Activated CD4-positive, alpha-beta T cell treated with anti-CD3 and anti-CD28 coated beads, Interleukin-2, amount 50 U/mL, for 16 hours (primary cell): ENCODE measurements around the gene COL11A1.

ENCODE experiments used
- DNase-seq: peaks from one replicate; pipeline ENCODE4 v3.0.0-alpha.2; 2020

COL11A1 gene

GRCh38 chr1:102897557-102897956 is 210.8 kb downstream of the COL11A1 start:
- no peak for DNase-seq

DNA sequence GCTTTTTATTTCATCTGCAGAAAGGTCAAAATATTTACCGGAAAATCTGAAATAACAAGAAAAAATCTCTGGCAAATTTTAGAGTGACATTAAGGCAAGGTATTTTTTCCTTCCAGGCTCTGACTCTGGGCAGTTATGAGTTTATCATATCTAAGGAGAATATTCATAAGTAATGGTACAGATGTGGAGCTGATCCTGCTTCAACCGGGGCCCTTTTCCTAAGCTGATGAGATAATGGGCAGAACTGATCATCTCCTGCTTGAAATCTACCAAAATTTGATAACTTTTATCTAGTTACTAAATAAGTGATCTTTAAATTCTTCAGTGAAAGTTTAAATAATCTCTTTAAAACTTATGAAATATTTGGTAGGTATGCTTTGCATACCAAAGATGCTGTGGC is 211.6 kb downstream of the COL11A1 start:
- DNase-seq, result no peak

- DNase-seq, result no peak
These were observed 212.0 kb downstream of the COL11A1 start for GRCh38 chr1:102896286-102896685.

GRCh38 chr1:102891868-102892625 is 216.3 kb downstream of the COL11A1 start:
- DNase-seq, result no peak

GRCh38 chr1:102886638-102887037 is 221.7 kb downstream of the COL11A1 start:
- no peak for DNase-seq

DNA sequence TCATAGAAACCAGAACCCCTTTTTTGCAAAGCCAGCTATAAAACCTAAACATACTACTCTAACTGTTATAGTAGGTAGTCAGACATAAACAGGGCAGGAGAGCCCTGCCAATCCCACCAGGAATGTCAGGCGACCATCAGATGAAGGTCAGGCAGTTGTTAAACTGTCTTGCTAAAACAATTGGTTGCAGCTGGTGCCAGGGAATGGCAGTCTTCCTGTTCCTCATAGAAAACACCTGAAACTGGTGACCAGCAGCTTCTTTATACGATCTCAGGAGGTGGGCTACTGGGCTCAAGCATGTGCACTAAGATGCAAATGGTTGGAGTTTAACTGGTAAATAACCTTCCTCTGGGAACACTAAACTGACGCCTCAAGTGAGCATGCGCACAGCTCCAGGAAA is 224.1 kb downstream of the COL11A1 start:
- DNase-seq, result no peak

DNA sequence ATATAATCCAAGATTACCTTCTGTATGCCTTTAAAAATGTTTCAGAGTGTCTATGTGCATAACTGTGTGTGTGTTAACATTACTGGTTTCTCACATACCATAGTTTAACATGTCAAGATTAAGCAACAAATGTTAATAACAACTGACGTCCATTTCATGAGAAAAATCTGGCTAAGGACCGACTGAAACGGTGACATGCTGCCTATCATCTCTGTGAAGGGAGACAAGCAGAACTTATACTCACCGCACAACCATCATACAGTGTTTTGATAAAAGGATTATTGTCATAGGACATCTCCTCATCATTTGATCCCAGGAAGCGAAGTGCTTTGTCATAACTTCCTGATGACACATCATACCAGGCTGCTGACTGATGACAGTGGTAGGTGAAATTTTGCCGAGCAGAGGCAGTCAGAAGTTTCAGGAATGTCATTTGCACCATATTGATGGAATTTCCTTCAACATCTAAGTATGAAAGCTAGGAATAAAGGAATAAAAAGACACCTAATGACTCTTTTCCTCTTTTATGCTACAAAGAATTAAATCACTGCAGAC is 228.8 kb downstream of the COL11A1 start:
- DNase-seq, result no peak

- no peak for DNase-seq
These were observed 232.6 kb downstream of the COL11A1 start for GRCh38 chr1:102875756-102876155.

DNA sequence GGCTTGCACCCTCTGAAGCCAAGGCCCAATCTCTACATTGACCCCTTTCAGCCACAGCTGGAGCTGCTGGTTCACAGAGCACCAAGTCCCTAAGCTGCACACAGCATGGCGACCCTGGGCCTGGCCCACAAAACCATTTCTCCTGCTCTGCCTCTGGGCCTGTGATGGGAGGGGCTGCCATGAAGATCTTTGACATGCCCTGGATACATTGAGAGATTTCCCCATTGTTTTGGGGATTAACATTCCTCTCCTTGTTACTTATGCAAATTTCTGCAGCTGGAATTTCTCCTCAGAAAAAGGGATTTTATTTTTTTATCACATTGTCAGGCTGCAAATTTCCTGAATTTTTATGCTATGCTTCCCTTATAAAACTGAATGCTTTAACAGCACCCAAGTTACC is 235.8 kb downstream of the COL11A1 start:
- no peak for DNase-seq

DNA sequence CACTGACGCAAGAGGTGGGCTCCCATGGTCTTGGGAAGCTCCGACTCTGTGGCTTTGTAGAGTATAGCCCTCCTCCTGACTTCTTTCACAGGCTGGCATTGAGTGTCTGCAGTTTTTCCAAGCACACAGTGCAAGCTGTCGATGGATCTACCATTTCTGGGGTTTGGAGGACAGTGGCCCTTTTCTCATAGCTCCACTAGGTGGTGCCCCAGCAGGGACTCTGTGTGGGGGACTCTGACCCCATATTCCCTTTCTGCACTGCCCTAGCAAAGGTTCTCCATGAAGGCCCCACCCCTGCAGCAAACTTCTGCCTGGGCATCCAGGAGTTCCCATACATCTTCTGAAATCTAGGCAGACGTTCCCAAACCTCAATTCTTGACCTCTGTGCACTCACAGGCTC is 236.2 kb downstream of the COL11A1 start:
- no peak for DNase-seq

- DNase-seq, result no peak
These were observed 244.6 kb downstream of the COL11A1 start for GRCh38 chr1:102863704-102864103.

GRCh38 chr1:102861247-102861646 is 247.1 kb downstream of the COL11A1 start:
- no peak for DNase-seq

DNA sequence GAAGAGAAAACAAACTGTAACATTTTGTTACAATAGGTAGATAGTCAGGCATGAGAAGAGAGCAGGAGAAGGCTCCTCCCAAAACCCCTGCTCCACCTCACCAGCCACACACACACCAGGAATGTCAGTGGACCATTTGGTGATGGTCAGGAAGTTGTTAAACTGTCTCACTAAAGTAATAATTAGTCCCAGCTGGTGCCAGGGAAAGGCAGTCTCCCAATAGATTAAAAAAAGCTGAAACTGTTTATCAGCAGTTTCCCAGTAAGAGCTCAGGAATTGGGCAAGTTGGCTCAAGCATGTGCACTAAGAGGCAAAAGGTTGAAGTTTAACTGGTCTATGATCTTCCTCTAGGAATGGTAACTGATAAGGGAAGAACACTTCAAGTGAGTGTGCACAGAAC is 249.6 kb downstream of the COL11A1 start:
- DNase-seq, result no peak

- DNase-seq, result no peak
These were observed 251.1 kb downstream of the COL11A1 start for GRCh38 chr1:102857251-102857650.

DNA sequence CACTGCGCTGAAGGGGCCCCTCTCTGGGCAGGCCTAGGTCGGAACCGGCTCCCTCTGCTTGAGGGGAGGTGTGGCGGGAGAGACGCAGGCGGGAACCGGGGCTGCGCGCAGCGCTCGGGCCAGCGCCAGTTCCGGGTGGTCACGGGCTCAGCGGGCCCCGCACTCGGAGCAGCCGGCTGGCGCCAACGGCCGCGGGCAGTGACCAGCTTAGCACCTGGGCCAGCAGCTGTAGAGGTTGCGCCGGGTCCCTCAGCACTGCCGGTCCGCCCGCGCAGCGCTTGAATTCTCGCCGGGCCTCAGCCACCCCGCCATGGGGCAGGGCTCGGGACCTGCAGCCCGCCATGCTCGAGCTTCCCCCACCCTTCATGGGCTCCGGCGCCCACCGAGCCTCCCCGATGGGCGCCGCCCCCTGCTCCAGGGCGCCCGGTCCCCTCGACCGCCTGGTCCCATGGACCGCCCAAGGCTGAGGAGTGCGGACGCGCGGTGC is 254.6 kb downstream of the COL11A1 start:
- no peak for DNase-seq

DNA sequence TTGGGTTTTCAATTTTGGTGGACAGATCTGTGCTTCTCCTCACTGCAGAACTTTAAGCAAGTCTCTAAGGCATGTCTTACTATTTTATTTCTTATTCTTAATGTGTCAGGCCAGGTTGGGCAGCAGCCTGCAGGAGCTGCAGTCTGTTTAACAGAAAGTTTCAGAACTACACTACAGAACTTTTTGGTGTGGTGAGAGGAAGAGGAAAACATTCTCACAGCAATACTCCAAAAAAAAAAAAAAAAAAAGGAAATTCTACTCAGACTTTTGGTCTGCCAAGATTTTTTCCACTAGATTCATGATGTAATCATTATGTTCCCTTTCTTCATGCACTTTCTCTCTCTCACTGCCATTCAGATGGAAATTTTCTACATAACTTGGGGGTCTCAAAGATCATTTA is 255.2 kb downstream of the COL11A1 start:
- no peak for DNase-seq

- DNase-seq, result no peak
These were observed 255.7 kb downstream of the COL11A1 start for GRCh38 chr1:102852613-102853012.

DNA sequence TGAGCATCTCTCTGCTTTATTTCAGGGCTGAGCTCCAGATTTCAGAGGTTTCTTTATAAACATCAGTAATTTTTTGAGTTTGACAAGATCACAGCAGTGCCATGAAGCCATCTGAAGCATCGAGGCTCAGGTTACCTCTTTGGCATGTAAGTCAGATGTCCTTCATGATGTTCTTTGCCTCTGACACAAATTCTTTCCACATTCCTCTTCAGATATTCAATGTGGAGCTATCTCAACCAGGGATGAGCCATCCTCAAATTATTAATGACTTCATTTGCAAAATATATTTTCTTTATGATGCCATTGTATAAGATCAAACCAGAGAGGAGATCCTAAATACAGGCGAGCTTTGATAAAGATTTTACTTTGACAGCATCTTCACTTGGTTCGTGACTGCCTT is 256.7 kb downstream of the COL11A1 start:
- no peak for DNase-seq

DNA sequence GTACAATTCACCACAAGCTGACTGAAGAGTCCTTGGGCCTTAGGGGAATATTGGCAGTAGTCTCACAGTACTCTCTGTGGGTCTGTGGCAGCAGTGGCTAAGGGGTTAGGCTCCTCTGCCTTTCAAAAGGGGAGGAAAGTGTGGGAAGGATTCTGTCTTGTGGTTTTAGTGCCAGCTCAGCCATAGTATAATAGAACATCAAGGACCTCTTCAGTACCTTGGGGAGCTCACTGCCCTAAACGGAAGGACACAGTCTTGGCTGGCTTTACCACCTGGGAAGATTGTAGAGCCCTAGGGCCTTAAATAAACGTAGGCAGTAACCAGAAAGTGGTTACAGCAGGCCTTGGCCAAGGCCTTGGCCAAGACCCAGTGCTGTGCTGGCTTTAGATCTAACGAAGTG is 265.7 kb downstream of the COL11A1 start:
- no peak for DNase-seq

DNA sequence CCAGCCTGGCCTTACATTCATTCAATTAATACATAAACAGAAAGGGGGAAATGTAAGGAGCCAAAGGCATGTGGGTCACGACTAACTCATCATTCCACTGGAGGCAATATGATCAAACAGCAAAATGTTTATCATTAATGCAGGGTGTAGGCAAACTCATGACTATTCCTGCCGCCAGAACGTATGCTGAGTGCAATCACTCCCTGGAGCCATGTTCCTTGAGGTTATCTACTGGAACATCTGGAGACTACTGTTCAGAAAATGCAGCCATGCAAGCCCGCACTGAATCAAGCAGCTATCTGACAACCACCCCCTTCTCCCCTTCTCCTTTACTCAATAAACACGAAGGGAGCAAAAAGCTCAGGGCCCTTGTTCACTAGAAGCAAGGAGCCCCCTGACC is 267.6 kb downstream of the COL11A1 start:
- no peak for DNase-seq

DNA sequence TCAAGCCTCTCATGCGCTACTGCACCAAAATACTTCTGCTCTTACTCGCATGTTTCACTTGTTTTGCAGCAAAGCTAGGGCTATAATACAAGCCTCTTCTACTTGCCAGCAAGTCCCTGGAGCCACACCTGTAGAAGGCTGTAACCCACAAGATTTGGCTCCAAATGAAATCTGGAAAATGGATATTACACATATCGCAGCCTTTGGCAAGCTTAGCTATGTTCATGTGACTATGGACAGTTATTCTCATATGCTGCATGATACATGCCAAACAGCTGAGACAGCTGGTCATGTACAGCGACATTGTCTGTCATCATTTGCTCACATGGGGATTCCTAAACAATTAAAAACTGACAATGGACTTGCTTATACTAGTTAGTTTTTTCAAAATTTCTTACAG is 270.3 kb downstream of the COL11A1 start:
- DNase-seq, result no peak

GRCh38 chr1:102837551-102837950 is 270.8 kb downstream of the COL11A1 start:
- DNase-seq, result no peak

DNA sequence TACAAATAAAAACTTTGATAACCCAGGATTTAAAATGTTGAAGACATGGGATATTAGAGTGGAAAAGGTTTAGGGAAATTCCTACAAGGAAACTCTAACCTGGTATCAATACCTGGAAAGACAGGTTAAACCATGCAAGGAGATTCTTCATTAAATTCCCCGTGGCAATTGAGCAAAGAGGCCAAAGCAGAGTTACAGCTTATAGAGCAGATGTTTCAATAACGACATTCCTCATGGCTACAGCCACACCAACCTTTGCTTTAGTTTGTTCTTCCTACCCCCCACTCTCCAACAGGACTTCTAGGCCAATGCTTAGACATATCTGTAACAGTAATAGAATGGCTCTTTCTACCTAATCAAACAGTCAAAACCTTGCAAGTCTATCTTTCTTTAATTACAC is 271.3 kb downstream of the COL11A1 start:
- no peak for DNase-seq

DNA sequence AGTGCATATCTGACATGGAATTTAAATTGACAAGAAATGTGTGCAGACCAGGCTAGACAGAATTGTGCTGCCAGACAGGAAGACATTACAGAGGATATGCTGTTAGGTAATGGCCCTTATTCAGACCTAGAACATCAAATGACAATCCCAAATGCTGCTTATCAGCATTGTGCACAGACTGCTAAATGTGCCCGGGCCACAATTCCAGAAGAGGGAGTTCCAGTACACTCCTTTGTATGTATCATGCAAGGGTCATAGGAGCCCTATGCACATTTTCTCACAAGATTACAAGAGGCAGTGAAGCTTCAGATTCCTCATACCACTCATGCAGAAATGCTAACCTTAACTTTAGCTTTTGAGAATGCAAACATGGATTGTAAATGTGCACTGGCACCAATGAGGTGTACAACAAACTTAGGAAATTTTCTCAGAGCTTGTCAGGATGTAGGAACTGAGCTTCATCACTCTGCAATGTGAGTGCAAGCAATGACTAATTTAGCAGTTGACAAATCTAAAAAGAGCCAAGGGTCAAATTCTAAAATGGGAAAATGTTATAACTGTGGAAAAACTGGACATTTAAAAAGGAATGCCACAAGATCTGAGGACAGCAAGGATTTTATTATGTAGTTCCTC is 273.5 kb downstream of the COL11A1 start:
- no peak for DNase-seq
